ENCODE measurements around the gene PEBP1.

DNA sequence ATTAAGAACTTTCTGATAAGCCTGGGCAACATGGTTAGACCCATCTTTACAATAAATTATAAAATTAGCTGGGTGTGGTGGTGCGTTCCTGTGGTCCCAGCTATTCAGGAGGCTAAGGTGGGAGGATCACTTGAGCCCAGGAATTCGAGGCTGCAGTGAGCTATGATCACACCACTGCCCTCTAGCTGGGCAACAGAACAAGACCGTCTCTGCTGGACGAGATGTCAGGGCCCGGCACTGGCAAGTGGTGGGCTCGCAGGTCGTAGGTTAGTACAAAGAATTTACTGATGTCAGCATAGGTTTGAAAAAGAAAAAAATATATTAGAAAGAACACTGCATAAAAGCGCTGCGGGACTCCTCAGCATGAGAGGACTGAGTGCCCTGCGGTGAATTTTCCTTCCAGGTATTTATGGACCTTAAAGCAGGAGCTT, 16.5 kb upstream of the PEBP1 start:
- TF ChIP-seq POLR2AphosphoS5 (IDR thresholded peaks at IDR 0.05; ENCODE audit: low read depth, low read length) (no peak), RBBP5 (IDR thresholded peaks at IDR 0.05; ENCODE audit: borderline replicate concordance, low read depth, low read length) (no peak), CTCF (IDR thresholded peaks at IDR 0.05; ENCODE audit: control extremely low read depth in 1 of 3, insufficient read depth in 1 of 3, low read depth in 1 of 3, low read length in 3 of 3) (peak; percentile 20 to 56 (median 46); a peak in 3 of 4 replicates), PHF8 (conservative IDR thresholded peaks at IDR 0.05; ENCODE audit: low read depth, low read length) (no peak), POLR2A (IDR thresholded peaks at IDR 0.05; ENCODE audit: control extremely low read depth in 1 of 2, low read depth in 2 of 2, low read length in 2 of 2) (no peak), BRCA1 (IDR thresholded peaks at IDR 0.05; ENCODE audit: low read depth, low read length) (no peak), TAF7 (optimal IDR thresholded peaks at IDR 0.05; ENCODE audit: borderline replicate concordance, low read depth, low read length) (no peak), SIN3A (conservative IDR thresholded peaks at IDR 0.05 in 1 of 2, IDR thresholded peaks at IDR 0.05 in 1 of 2; ENCODE audit: low read depth in 1 of 2, low read length in 2 of 2) (no peak), RXRA (IDR thresholded peaks at IDR 0.05; ENCODE audit: insufficient read depth, low read depth, low read length) (no peak), JUND (IDR thresholded peaks at IDR 0.05; ENCODE audit: low read length) (no peak)
- TF ChIP-seq, protein P1, sequence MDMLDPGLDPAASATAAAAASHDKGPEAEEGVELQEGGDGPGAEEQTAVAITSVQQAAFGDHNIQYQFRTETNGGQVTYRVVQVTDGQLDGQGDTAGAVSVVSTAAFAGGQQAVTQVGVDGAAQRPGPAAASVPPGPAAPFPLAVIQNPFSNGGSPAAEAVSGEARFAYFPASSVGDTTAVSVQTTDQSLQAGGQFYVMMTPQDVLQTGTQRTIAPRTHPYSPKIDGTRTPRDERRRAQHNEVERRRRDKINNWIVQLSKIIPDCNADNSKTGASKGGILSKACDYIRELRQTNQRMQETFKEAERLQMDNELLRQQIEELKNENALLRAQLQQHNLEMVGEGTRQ (IDR thresholded peaks at IDR 0.05; ENCODE audit: low read length), result no peak
